HG03196 (cell line): ENCODE measurements around the gene VN1R5.

Source experiments
- ATAC-seq: cut with Tn5 transposase; IDR thresholded peaks from one replicate; pipeline ENCODE4 v1.9.1; 2021; ENCODE audit not compliant: unreplicated experiment

VN1R5 gene

GRCh38 chr1:247299723-247300381, 44.0 kb downstream of the VN1R5 start:
- no peak for ATAC-seq

DNA sequence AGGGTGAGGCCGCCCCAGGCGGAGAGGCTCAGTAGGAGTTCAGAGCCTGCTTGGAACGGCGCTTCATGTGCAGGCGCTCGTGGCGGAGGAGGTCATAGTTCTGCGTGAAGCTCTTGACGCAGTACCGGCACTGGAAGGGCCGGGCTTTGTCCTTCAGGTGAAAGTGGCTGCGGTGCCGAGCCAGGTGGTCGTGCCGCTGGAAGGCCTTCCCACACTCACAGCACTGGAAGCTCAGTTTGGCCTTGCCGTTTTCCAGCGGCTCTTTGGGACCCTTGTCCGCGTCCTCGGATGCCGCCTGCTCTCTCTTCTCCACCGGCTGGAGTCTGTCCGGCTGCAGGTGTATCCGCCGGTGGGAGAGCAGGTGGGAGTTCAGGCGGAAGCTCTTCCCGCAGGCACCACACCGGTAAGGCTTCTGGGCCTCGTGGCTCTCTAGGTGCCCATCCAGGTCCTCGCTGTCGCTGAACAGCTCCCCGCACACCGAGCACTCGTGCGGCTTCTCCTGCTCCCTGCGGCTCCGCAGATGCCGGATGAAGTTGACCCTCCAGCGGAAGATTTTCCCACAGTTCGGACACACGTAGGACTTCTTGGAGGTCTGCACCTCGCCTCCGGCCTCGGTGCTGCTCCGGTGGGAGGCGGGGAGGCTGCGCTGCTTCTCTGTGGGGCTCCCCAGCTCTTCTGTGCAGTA, 44.8 kb downstream of the VN1R5 start:
- ATAC-seq, result no peak

DNA sequence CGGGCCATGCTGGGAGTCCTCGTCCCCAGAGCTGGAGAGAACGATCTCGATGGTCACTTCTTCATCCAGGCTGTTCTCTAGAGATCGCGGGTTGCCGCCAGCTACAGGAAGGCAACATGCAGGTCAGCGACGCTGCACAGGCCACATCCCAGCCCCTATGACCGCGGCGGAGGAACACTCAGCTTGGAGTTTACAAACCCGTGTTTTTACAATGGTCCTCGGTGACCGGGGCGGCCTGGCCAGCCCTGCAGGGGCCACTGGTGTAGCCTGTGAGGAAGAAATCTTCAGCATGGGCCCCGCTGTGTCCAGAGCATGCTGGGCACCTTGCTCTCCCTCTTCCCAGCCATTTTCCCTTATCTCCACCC, 45.3 kb downstream of the VN1R5 start:
- ATAC-seq, result no peak

- ATAC-seq, result no peak
Observed at GRCh38 chr1:247303216-247303615, 47.3 kb downstream of the VN1R5 start.

DNA sequence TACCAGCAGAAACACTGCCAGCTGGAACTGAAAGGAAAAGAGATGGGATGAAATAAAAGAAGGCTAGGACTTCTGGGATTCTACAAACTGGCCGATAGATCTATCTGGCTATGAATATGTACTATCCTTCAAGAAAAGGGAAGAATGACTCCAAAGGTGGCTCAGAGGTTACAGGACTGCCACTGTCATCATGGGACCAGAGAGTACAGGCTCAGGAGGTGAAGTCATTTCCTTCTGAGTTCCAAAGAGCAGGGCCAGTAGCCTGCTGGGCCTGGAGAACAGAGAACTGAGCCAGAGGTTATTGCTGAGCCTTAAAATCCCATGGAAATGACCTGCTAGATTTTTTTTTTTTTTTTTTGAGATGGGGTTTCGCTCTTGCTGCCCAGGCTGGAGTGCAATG, 48.2 kb downstream of the VN1R5 start:
- no peak for ATAC-seq
